ENCODE data around the gene EDNRA.
"Not testable (repeated sequence)": the region's sequence is repeated elsewhere in the genome, so short reads cannot be mapped to it uniquely, and the experiment has no call there.

Gene EDNRA

GRCh38 chr4:147480891-147481576 is at the start of gene EDNRA:
TSS of gene EDNRA (plus strand) at chr4:147481097. CDS start at chr4:147485682, 4,585 bp downstream.
- no peak for FAIRE-seq

- FAIRE-seq, result not testable (repeated sequence)
Observed at GRCh38 chr4:147434370-147434769, 46.5 kb upstream of the EDNRA start.

DNA sequence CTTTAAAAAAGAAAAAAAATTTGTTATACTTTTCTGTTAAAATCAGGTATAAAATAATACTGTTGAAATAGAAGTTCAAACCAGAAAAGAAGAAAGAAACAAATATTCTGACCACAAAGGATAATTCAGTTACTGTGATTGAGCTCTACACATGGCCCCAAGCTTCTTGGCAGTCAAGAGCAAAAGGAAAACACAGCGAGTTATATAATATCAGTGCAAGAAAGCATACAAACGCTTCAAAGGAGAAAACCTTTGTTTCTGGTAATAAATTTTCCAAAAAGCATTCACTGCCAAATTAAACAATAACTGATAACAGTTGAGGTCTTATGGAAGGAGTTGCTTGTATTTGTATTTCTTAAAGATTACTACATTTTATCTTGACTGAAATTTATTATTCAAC is 40.5 kb upstream of the EDNRA start:
- FAIRE-seq, result no peak

GRCh38 chr4:147447786-147448185 is 33.1 kb upstream of the EDNRA start:
- no peak for FAIRE-seq

DNA sequence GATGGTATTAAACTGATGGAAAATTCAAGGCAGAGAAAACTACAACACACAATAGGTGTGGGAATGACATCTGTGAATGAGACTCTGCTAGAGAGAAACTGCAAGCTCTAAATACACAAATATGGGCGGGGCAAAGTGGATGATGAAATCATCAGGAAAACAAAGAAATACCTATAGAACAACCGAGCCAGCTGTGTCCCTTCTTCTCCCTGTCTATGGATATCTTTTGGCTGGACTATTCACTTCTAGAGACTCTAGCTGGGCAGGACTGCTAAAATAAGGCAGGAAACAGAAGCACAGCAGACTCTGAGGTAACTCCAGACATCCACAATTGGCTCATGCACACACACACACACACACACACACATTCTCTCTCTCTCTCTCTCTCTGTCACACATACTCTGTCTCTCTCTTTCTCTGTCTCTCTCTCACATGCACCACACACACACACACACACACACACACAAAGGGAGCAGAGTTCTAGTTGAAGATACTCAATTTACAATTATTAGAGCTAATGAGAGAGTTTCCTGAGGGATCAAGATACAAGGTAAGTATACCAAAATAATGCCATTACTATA is 27.2 kb upstream of the EDNRA start:
- FAIRE-seq, result no peak

DNA sequence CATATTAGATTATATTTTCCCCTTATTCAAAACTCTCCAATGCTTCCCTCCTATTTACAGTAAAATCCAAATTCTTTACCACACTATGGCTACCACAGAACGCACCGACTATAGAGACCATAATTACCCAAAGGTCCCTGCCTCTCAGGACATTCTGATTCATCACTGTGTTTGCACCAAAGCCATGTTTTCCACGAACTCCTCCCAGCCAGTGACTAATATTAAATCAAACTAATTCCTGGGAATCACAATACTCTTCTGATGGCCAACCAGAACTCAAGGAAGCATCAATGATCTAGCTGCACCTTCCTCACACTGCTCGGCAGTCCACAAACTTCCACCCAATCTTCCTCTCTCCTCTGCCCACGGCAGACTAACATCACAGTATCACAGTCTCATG is 24.2 kb upstream of the EDNRA start:
- no peak for FAIRE-seq

- no peak for FAIRE-seq
Observed at GRCh38 chr4:147461161-147461560, 19.7 kb upstream of the EDNRA start.

GRCh38 chr4:147463065-147463464 is 17.8 kb upstream of the EDNRA start:
- no peak for FAIRE-seq

GRCh38 chr4:147465461-147465860 is 15.4 kb upstream of the EDNRA start:
- no peak for FAIRE-seq

GRCh38 chr4:147477439-147477838 is 3.5 kb upstream of the EDNRA start:
- FAIRE-seq, result no peak

DNA sequence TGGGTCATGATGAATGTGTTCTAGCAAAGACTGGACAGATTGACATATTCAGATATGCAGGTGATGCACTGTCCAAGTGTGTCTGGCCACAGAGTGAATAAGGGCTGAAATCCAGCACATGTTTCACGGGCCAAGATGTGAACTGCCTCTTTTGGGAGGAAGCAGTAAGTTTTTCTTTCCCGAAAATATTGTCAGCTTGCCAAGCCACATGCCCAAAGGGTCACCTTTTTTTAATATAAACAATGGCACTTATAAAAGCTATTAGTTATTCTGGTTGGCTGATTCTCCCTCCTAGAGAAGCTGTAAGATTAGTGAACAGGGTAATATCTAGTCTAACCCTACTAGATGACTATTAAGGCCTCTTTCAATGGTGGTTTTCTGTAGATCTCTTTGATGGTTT is 1.5 kb upstream of the EDNRA start:
- FAIRE-seq, result no peak

GRCh38 chr4:147479786-147480185 is 1.1 kb upstream of the EDNRA start:
- FAIRE-seq, result no peak

DNA sequence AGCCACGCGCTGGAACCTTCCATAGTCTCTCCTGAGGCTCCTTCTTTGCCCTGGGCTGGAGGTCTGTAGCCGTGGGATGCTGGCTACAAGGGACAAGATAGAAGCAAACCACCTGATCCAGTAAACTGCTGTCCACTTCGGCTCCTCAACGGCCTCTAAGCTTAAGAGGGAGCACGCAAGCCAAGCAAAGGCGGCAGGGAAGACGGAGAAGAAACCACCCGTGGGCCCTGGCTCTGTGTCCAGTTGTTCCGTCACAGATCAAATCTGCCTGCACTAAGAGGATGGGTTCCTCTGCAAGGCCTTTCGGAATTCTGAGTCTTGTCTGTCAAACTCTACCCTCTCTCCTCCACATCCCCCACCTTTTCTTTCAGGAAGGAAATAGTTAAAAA is 401 bp upstream of the EDNRA start:
- FAIRE-seq, result no peak

- FAIRE-seq, result no peak
Observed at GRCh38 chr4:147481577-147482109, 746 bp downstream of the EDNRA start.

- FAIRE-seq, result no peak
Observed at GRCh38 chr4:147482281-147482680, 1.4 kb downstream of the EDNRA start.

GRCh38 chr4:147485167-147485566 is 4.3 kb downstream of the EDNRA start:
- no peak for FAIRE-seq

DNA sequence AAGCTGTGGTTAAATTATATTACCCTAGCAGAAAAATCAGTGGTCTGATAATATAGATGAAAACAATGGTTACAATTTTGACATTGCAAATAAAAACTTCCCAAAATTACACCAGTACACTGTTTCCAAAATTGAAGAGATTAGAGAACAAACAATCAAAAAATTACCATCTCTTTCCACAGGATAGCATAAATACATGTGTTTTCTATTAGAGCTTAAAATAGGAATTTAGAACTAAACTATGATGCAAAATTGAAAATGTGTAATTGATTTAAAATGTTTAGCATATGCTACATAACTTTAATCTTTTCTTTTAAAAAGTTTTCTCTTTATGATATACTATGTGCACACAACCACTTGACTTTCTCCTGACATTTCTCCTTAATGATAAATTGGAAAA is 6.7 kb downstream of the EDNRA start:
- FAIRE-seq, result no peak

DNA sequence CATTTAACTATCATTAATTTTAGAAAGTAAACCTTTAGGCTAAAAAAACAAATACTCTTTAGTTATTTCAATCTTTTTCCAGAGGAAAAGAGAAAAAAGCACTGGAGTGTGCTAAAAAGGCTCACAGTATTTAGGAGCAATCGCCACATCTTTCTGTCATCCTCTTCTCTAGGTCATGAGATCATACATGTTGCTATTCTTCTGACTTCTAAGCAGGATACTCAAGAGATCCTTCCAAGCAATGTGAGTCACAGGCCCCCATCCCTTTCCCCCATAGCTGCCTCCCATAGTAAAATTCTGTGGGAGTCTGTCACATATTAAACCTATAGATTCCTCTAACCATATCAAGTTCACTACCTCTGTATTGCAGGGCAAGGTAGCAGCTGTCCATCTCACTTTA is 7.7 kb downstream of the EDNRA start:
- FAIRE-seq, result no peak

DNA sequence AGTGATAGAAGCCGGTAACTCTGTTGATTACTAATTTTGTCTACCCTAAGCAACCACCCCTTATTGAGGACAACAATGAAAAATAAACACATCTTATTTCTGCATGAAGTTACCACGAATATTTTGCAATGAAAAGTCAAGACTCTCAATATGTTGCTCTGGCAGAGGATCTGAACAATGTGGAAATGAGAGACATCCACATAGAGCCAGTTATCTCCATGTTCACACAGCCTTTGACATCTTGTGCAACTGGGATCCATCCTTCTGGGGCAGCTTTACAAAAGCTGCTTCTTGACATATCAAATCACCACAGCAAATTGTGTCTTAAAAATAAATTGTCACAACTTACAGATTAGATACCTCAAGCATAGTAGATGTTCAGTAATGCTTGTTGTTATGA is 10.2 kb downstream of the EDNRA start:
- FAIRE-seq, result no peak

GRCh38 chr4:147492306-147492705 is 11.4 kb downstream of the EDNRA start:
- no peak for FAIRE-seq

GRCh38 chr4:147492761-147493160 is 11.9 kb downstream of the EDNRA start:
- FAIRE-seq, result no peak

DNA sequence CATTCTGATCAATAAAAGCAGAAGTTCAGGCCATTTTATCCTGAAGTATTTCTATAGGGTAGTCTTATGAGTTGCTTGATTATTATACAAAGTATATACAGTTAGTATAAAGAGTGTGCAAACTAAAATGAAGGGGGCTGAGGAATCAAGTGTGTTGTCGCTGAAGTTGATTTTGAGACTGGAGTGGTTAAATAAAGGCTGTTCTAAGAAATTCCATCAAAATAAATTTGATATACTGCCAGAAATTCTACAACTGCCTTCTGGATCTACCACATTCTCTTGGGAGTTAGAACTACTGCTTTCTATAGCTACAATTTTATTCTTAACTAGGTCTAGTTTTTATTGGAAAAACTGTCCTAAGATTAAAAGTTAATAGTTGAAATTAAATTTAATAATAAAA is 12.4 kb downstream of the EDNRA start:
- FAIRE-seq, result no peak

DNA sequence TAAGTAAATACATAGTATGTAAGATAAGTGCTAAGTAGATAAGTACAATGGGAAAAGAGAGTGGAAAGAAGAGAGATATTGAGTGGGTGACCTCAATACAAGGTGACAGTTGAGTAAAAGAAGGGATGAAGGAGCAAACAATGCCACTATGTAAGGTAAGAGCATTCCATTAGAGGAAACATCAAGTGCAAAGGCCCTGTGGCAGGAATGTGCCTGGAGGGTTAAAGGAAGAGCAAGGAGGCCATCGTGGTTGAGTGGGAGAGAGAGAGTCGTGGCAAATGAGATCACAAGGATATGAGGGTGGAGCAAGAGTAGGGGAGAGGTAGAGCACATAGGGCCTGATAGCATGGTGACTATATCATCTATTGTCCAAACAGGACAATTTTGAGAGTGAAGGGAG is 13.4 kb downstream of the EDNRA start:
- FAIRE-seq, result no peak

DNA sequence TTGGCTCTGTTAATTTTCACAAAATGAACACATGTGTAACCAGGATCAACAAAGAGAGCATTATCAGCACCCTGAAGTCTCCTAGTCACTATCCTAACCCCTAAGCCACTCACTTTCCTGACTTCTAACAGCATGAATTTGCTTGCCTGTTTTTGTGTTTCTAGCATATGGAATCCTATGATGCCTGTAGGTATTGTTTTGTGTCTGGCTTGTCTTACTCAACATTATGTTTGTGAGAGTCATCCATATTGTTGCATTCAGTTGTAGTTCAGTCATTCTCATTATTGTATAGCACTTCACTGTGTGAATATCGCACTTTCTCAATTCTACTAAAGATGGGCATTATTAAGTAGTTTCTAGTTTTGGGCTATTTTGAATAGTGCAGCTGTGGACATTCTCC is 15.6 kb downstream of the EDNRA start:
- no peak for FAIRE-seq

Data from TTC549 (cell line).